GM23338 (cell line): ENCODE data around the gene MYPOP. TPM values are rescaled to one million over a fixed set of nuclear protein-coding genes. Genes with fewer than 3 reads are reported as not detected.

Source experiments
- ATAC-seq: fragments of 200-7000 bp; cut with Tn5 transposase; 3 replicates; pipeline ENCODE4 v1.9.1; 2020
- DNase-seq: peaks from one replicate; pipeline ENCODE4 v3.0.0-alpha.2; 2015; ENCODE audit warnings: low spot score
- H2AFZ ChIP-seq: fragments of 200-600 bp; sonication (generic); 2 replicates; pipeline ENCODE4 v1.8.0; 2016; ENCODE audit warnings: antibody characterized with exemption, mild to moderate bottlenecking, moderate library complexity
- H3F3A ChIP-seq: fragments of 200-600 bp; sonication (generic); replicated peaks from 2 replicates; pipeline ENCODE4 v1.8.0; 2017; ENCODE audit warnings: antibody characterized with exemption, mixed run types, low read depth
- H3K27ac ChIP-seq: fragments of 200-600 bp; sonication (generic); 2 replicates; pipeline ENCODE4 v1.6.1; 2016; ENCODE audit warnings: low read depth
- H3K27me3 ChIP-seq: fragments of 200-600 bp; sonication (generic); 2 replicates; pipeline ENCODE4 v1.8.0; 2016; ENCODE audit warnings: mild to moderate bottlenecking, mixed run types, moderate library complexity; ENCODE audit not compliant: insufficient read depth
- H3K36me3 ChIP-seq: fragments of 200-600 bp; sonication (generic); 2 replicates; pipeline ENCODE4 v1.8.0; 2016; ENCODE audit warnings: mild to moderate bottlenecking; ENCODE audit not compliant: insufficient read depth
- H3K4me1 ChIP-seq: fragments of 200-600 bp; sonication (generic); 2 replicates; pipeline ENCODE4 v1.8.0; 2016; ENCODE audit warnings: mild to moderate bottlenecking, moderate library complexity; ENCODE audit not compliant: insufficient read depth
- H3K4me2 ChIP-seq: fragments of 200-600 bp; sonication (generic); 2 replicates; pipeline ENCODE4 v1.7.1; 2017; ENCODE audit warnings: mixed run types
- H3K4me3 ChIP-seq: fragments of 200-600 bp; sonication (generic); 2 replicates; pipeline ENCODE4 v1.6.1; 2016; ENCODE audit warnings: mixed run types
- H3K79me2 ChIP-seq: fragments of 200-600 bp; sonication (generic); replicated peaks from 2 replicates; pipeline ENCODE4 v1.8.0; 2017; ENCODE audit warnings: mild to moderate bottlenecking; ENCODE audit not compliant: insufficient read depth
- H3K9me2 ChIP-seq: fragments of 200-600 bp; sonication (generic); 2 replicates; pipeline ENCODE4 v1.8.0; 2017; ENCODE audit not compliant: insufficient read depth
- H4K20me1 ChIP-seq: fragments of 200-600 bp; sonication (generic); replicated peaks from 2 replicates; pipeline ENCODE4 v1.8.0; 2017; ENCODE audit warnings: mild to moderate bottlenecking; ENCODE audit not compliant: insufficient read depth
- H3K27ac Mint-ChIP-seq: 2 replicates; pipeline ENCODE4 v1.8.0; 2020; ENCODE audit warnings: inconsistent platforms, mild to moderate bottlenecking, moderate library complexity, mixed read lengths
- H3K27me3 Mint-ChIP-seq: 3 replicates; pipeline ENCODE4 v1.8.0; 2022; ENCODE audit warnings: low read depth, mild to moderate bottlenecking, moderate library complexity, mixed read lengths, inconsistent platforms; ENCODE audit not compliant: insufficient read depth, poor library complexity
- H3K36me3 Mint-ChIP-seq: 3 replicates; pipeline ENCODE4 v1.8.0; 2021; ENCODE audit warnings: low read depth, mild to moderate bottlenecking, inconsistent platforms, moderate library complexity, mixed read lengths
- H3K4me1 Mint-ChIP-seq: 3 replicates; pipeline ENCODE4 v1.8.0; 2020; ENCODE audit warnings: mild to moderate bottlenecking, inconsistent platforms, mixed read lengths
- H3K4me3 Mint-ChIP-seq: 3 replicates; pipeline ENCODE4 v1.8.0; 2021; ENCODE audit warnings: moderate library complexity, mild to moderate bottlenecking, inconsistent platforms, mixed read lengths
- H3K9me3 Mint-ChIP-seq: 3 replicates; pipeline ENCODE4 v1.8.0; 2020; ENCODE audit warnings: moderate library complexity, mild to moderate bottlenecking, inconsistent platforms, mixed read lengths
- CTCF ChIP-seq, 2 experiments: fragments of 200-600 bp in 1 of 2; sonication (generic) in 1 of 2; conservative IDR thresholded peaks; 2 replicates each; pipeline versions ENCODE4 v1.5.1 to v1.6.1; 2016 to 2017; ENCODE audit warnings: antibody characterized with exemption in 2 of 2, low read depth in 2 of 2, mild to moderate bottlenecking in 2 of 2, moderate library complexity in 1 of 2
- EZH2phosphoT487 ChIP-seq: fragments of 200-600 bp; sonication (generic); IDR thresholded peaks from one replicate; pipeline ENCODE4 v1.8.1; 2018; ENCODE audit warnings: antibody characterized with exemption; ENCODE audit not compliant: unreplicated experiment
- JUNB ChIP-seq: IDR thresholded peaks from one replicate; pipeline ENCODE4 v1.6.1; 2016; ENCODE audit warnings: antibody characterized with exemption; ENCODE audit not compliant: unreplicated experiment
- POLR2AphosphoS5 ChIP-seq: IDR thresholded peaks from 2 replicates; pipeline ENCODE4 v1.6.1; 2016; ENCODE audit warnings: antibody characterized with exemption, low read depth
- polyA plus RNA-seq: library from polyadenylated mRNA; unstranded; fragments of >200 nt; fragmentation: Nextera tagmentation; extraction: Ambion mirVana; gene quantifications from 2 replicates; pipeline ENCODE4 v1.2.1, GENCODE V29; 2016
- total RNA-seq: library from RNA; depleted of rRNA; stranded (reverse); fragments of >200 nt; shearing (Covaris generic); gene quantifications from 2 replicates; pipeline ENCODE4 v1.2.3, GENCODE V29; 2014
- TF ChIP-seq, protein P1 (sequence below): IDR thresholded peaks from one replicate; pipeline ENCODE4 v1.6.1; 2018; ENCODE audit warnings: antibody characterized with exemption; ENCODE audit not compliant: unreplicated experiment

MYPOP gene
- total and polyA plus RNA-seq, 2 experiments from 2014 or later = 3.0 to 6.9 TPM

DNA sequence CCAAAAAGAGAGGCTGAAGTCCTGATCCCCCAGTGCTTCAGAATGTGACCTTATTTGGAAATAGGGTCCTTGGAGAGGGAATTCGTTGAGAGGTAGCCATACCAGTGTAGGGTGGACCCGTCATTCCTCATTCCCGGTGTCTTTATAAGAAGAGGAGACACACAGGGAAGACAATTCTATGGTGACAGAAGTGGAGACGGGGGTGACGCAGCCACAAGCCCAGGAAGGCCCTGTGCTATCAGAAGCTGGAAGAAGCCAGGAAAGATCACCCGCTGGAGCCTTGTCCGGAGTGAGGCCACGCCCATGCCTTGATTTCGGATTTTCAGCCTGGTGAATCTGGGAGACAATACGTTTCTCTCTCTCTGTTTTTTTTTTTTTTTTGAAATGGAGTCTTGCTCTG lies 2.6 kb upstream of the MYPOP start (continued):
- TF ChIP-seq, protein P1, sequence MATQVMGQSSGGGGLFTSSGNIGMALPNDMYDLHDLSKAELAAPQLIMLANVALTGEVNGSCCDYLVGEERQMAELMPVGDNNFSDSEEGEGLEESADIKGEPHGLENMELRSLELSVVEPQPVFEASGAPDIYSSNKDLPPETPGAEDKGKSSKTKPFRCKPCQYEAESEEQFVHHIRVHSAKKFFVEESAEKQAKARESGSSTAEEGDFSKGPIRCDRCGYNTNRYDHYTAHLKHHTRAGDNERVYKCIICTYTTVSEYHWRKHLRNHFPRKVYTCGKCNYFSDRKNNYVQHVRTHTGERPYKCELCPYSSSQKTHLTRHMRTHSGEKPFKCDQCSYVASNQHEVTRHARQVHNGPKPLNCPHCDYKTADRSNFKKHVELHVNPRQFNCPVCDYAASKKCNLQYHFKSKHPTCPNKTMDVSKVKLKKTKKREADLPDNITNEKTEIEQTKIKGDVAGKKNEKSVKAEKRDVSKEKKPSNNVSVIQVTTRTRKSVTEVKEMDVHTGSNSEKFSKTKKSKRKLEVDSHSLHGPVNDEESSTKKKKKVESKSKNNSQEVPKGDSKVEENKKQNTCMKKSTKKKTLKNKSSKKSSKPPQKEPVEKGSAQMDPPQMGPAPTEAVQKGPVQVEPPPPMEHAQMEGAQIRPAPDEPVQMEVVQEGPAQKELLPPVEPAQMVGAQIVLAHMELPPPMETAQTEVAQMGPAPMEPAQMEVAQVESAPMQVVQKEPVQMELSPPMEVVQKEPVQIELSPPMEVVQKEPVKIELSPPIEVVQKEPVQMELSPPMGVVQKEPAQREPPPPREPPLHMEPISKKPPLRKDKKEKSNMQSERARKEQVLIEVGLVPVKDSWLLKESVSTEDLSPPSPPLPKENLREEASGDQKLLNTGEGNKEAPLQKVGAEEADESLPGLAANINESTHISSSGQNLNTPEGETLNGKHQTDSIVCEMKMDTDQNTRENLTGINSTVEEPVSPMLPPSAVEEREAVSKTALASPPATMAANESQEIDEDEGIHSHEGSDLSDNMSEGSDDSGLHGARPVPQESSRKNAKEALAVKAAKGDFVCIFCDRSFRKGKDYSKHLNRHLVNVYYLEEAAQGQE = no peak
- TF ChIP-seq JUNB (no peak), CTCF (conservative IDR thresholded peaks at IDR 0.05; ENCODE audit: low read depth in 2 of 2) (no peak)

- Mint-ChIP-seq H3K27me3 (peaks cover 20% of the 10 kb centered on the region), H3K36me3 (peaks cover 19% of the 10 kb centered on the region), H3K4me3 (peak overlapping the region; percentile 95), H3K27ac (peak overlapping the region; percentile 48; the same call in 1 of the 2 replicates), H3K9me3 (no peaks in the 10 kb centered on the region), H3K4me1 (peaks cover 9% of the 10 kb centered on the region)
- Histone ChIP-seq H3K27me3 (peaks cover 23% of the 10 kb centered on the region), H3K4me1 (peaks cover 6% of the 10 kb centered on the region; the same call in 1 of the 2 replicates), H3K36me3 (no peaks in the 10 kb centered on the region), H3K27ac (peak overlapping the region; percentile 77), H4K20me1 (no peaks in the 10 kb centered on the region; the same call in none of the 2 replicates), H3K79me2 (no peaks in the 10 kb centered on the region), H3K4me3 (peak overlapping the region; percentile 86), H3F3A (peaks cover 21% of the 10 kb centered on the region; the same call in 1 of the 2 replicates), H3K4me2 (peak overlapping the region; percentile 89), H2AFZ (peak overlapping the region; percentile 93), H3K9me2 (no peaks in the 10 kb centered on the region)
- ATAC-seq = peak; percentile 82
- DNase-seq = peak; percentile 97
- TF ChIP-seq EZH2phosphoT487 (no peak), CTCF (conservative IDR thresholded peaks at IDR 0.05; ENCODE audit: low read depth in 2 of 2) (peak in 1 of 2 experiments; percentile 6; a peak in 1 of 4 replicates), POLR2AphosphoS5 (peak; percentile 93)
Observed at GRCh38 chr19:45902651-45903625, 525 bp upstream of the MYPOP start.
